Mesodermal cell (in vitro differentiated cells): ENCODE results near the gene TUSC1.
"Not testable (repeated sequence)": the region's sequence is repeated elsewhere in the genome, so short reads cannot be mapped to it uniquely, and the experiment has no call there.

Experiments used
- H3K27ac ChIP-seq: 2 replicates; pipeline ENCODE4 v1.7.0; 2013; ENCODE audit warnings: mild to moderate bottlenecking, low read depth, low read length, moderate library complexity; ENCODE audit not compliant: severe bottlenecking
- H3K36me3 ChIP-seq: 2 replicates; pipeline ENCODE4 v1.7.1; 2013; ENCODE audit warnings: mild to moderate bottlenecking, low read length, moderate library complexity; ENCODE audit not compliant: control insufficient read depth, insufficient read depth
- H3K4me1 ChIP-seq: one replicate; pipeline ENCODE4 v1.7.1; 2013; ENCODE audit warnings: mild to moderate bottlenecking, low read length; ENCODE audit not compliant: insufficient read depth, control insufficient read depth, poor library complexity, severe bottlenecking
- H3K4me3 ChIP-seq: 2 replicates; pipeline ENCODE4 v1.7.0; 2013; ENCODE audit warnings: low read length, control low read depth, mild to moderate bottlenecking; ENCODE audit not compliant: insufficient read depth, poor library complexity, severe bottlenecking; ENCODE audit errors: extremely low read depth
- H3K9me3 ChIP-seq: 2 replicates; pipeline ENCODE4 v1.7.1; 2013; ENCODE audit warnings: mild to moderate bottlenecking, low read length, moderate library complexity; ENCODE audit not compliant: control insufficient read depth
- WGBS, 2 experiments: methylation state at CpG; one replicate each; pipeline ENCODE4 v1.1.5; 2013; ENCODE audit warnings: missing lambda C conversion rate in 2 of 2; ENCODE audit not compliant: insufficient coverage in 2 of 2; 5-methylcytosine and 5-hydroxymethylcytosine counted together

TUSC1 gene

GRCh38 chr9:25684321-25684720, 6.1 kb upstream of the TUSC1 start:
- Histone ChIP-seq H3K27ac (no peak overlapping the region), H3K4me1 (no peaks in the 10 kb centered on the region), H3K9me3 (no peaks in the 10 kb centered on the region), H3K36me3 (no peaks in the 10 kb centered on the region), H3K4me3 (no peak overlapping the region)

GRCh38 chr9:25681266-25681665, 3.0 kb upstream of the TUSC1 start:
- no peaks in the 10 kb centered on the region for H3K4me1 ChIP-seq
- WGBS, 2 experiments = 87 to 100% methylated on average over 2 of the region's 4 CpGs
- no peak overlapping the region for H3K4me3 ChIP-seq
- H3K36me3 ChIP-seq = no peaks in the 10 kb centered on the region
- no peaks in the 10 kb centered on the region for H3K9me3 ChIP-seq
- no peak overlapping the region for H3K27ac ChIP-seq

- Histone ChIP-seq H3K4me3 (peak overlapping the region; percentile 55), H3K36me3 (no peaks in the 10 kb centered on the region), H3K9me3 (no peaks in the 10 kb centered on the region), H3K4me1 (peaks cover 3% of the 10 kb centered on the region), H3K27ac (peak overlapping the region; percentile 84)
- 75 to 83% methylated on average over 1 to 2 of the region's 4 CpGs for WGBS, 2 experiments
Measured at GRCh38 chr9:25678846-25679360, 659 bp upstream of the TUSC1 start.

GRCh38 chr9:25677301-25678146, 720 bp downstream of the TUSC1 start:
- 20 to 22% methylated on average over 48 to 75 of the region's 77 CpGs for WGBS, 2 experiments
- Histone ChIP-seq H3K9me3 (no peaks in the 10 kb centered on the region), H3K36me3 (no peaks in the 10 kb centered on the region), H3K27ac (peak overlapping the region; percentile 84), H3K4me1 (peaks cover 3% of the 10 kb centered on the region), H3K4me3 (peak overlapping the region; percentile 55)

GRCh38 chr9:25675858-25676257, 2.4 kb downstream of the TUSC1 start:
- H3K27ac ChIP-seq, H3K9me3 ChIP-seq, H3K4me1 ChIP-seq, H3K4me3 ChIP-seq, H3K36me3 ChIP-seq: not testable (repeated sequence)
- WGBS, 2 experiments = 20 to 78% methylated on average over 1 of the region's 2 CpGs

- H3K27ac ChIP-seq = no peak overlapping the region
- H3K36me3 ChIP-seq = no peaks in the 10 kb centered on the region
- H3K9me3 ChIP-seq = no peaks in the 10 kb centered on the region
- no peak overlapping the region for H3K4me3 ChIP-seq
- no CpG with 5 or more reads among the region's 2 CpGs for WGBS, 2 experiments
- no peaks in the 10 kb centered on the region for H3K4me1 ChIP-seq
Measured at GRCh38 chr9:25658571-25658970, 19.7 kb downstream of the TUSC1 start.

- Histone ChIP-seq H3K4me3 (no peak overlapping the region), H3K4me1 (no peaks in the 10 kb centered on the region), H3K36me3 (no peaks in the 10 kb centered on the region), H3K27ac (no peak overlapping the region), H3K9me3 (no peaks in the 10 kb centered on the region)
- WGBS, 2 experiments = 63 to 67% methylated on average over 2 of the region's 2 CpGs
Measured at GRCh38 chr9:25654417-25654816, 23.8 kb downstream of the TUSC1 start.

- H3K36me3 ChIP-seq = no peaks in the 10 kb centered on the region
- no peak overlapping the region for H3K4me3 ChIP-seq
- no peaks in the 10 kb centered on the region for H3K9me3 ChIP-seq
- 91 to 100% methylated on average over 1 of the region's 3 CpGs for WGBS, 2 experiments
- no peaks in the 10 kb centered on the region for H3K4me1 ChIP-seq
- no peak overlapping the region for H3K27ac ChIP-seq
Measured at GRCh38 chr9:25648116-25648515, 30.1 kb downstream of the TUSC1 start.

- WGBS, 2 experiments = 100% methylated on average over 1 of the region's 2 CpGs
- H3K36me3 ChIP-seq = no peaks in the 10 kb centered on the region
- no peak overlapping the region for H3K27ac ChIP-seq
- no peaks in the 10 kb centered on the region for H3K4me1 ChIP-seq
- no peaks in the 10 kb centered on the region for H3K9me3 ChIP-seq
- H3K4me3 ChIP-seq = no peak overlapping the region
Measured at GRCh38 chr9:25636026-25636425, 42.2 kb downstream of the TUSC1 start.

GRCh38 chr9:25629231-25629630, 49.0 kb downstream of the TUSC1 start:
- Histone ChIP-seq H3K27ac (no peak overlapping the region), H3K9me3 (no peaks in the 10 kb centered on the region), H3K4me3 (no peak overlapping the region), H3K4me1 (no peaks in the 10 kb centered on the region), H3K36me3 (no peaks in the 10 kb centered on the region)
- WGBS, 2 experiments = no CpG with 5 or more reads among the region's 3 CpGs
